ENCODE results near the gene GGACT.
"Not testable (repeated sequence)": the region's sequence is repeated elsewhere in the genome, so short reads cannot be mapped to it uniquely, and the experiment has no call there.

The GGACT gene

GRCh38 chr13:100528353-100528752, 60.2 kb downstream of the GGACT start:
- DNase-seq = no peak

GRCh38 chr13:100527644-100528043, 60.9 kb downstream of the GGACT start:
- DNase-seq = no peak

GRCh38 chr13:100526318-100527000, 62.1 kb downstream of the GGACT start:
- DNase-seq = no peak

- DNase-seq = no peak
Observed at GRCh38 chr13:100525453-100526317, 62.9 kb downstream of the GGACT start.

- not testable (repeated sequence) for DNase-seq
Observed at GRCh38 chr13:100524688-100525087, 63.9 kb downstream of the GGACT start.

GRCh38 chr13:100523981-100524386, 64.6 kb downstream of the GGACT start:
- no peak for DNase-seq

GRCh38 chr13:100523411-100523810, 65.2 kb downstream of the GGACT start:
- DNase-seq = no peak

- no peak for DNase-seq
Observed at GRCh38 chr13:100522618-100523309, 65.8 kb downstream of the GGACT start.

- no peak for DNase-seq
Observed at GRCh38 chr13:100521851-100522617, 66.6 kb downstream of the GGACT start.

GRCh38 chr13:100520936-100521850, 67.4 kb downstream of the GGACT start:
- peak in 1 of 2 experiments; percentile 53 for DNase-seq

- no peak for DNase-seq
Observed at GRCh38 chr13:100519626-100520025, 69.0 kb downstream of the GGACT start.

- no peak for DNase-seq
Observed at GRCh38 chr13:100518394-100519062, 70.1 kb downstream of the GGACT start.

- DNase-seq = no peak
Observed at GRCh38 chr13:100517728-100518127, 70.9 kb downstream of the GGACT start.

- DNase-seq = no peak
Observed at GRCh38 chr13:100517135-100517534, 71.5 kb downstream of the GGACT start.

GRCh38 chr13:100515410-100515800, 73.2 kb downstream of the GGACT start:
- no peak for DNase-seq

- DNase-seq = peak; percentile 79 to 93
Observed at GRCh38 chr13:100514788-100515409, 73.7 kb downstream of the GGACT start.

GRCh38 chr13:100513987-100514670, 74.5 kb downstream of the GGACT start:
- DNase-seq = peak; percentile 91 to 94

- DNase-seq = no peak
Observed at GRCh38 chr13:100513171-100513570, 75.4 kb downstream of the GGACT start.

- DNase-seq = no peak
Observed at GRCh38 chr13:100512422-100512821, 76.2 kb downstream of the GGACT start.

GRCh38 chr13:100511466-100511865, 77.1 kb downstream of the GGACT start:
- DNase-seq = peak in 1 of 2 experiments; percentile 39

All from NCI-H187 (cell line).